ENCODE data around the gene EHMT2. TPM values are rescaled to one million over a fixed set of nuclear protein-coding genes. Genes with fewer than 3 reads are reported as not detected.
"Not testable (repeated sequence)": the region's sequence is repeated elsewhere in the genome, so short reads cannot be mapped to it uniquely, and the experiment has no call there.

The EHMT2 gene
- total RNA-seq, 1 donor from 2014 or later = 46.4 TPM

DNA sequence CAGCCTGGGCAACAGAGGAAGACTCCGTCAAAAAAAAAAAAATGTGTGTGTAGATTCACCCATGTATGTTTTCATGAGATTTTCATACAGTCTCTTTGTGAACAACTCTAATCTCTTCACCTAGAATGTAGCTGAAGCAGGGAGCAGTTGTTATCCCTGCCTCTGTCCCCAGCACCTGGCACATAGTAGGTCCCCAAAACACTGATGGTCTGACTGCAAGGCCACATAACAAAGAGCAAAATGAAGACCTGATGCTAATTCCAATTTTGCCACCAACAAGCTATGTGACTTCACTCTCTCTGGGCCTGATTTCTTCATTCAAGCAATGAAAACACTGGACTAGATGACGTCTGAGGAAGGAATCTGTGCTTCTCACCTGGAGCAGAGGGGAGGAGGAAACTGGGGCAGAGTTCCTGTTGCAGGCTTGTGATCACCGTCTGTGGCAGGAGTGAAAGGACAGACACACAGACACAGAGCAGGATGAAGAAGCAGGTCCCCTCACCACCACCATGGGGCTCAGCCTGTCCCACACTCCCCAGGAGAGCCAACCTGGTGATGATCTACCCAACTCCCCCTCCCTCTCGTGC, 23.3 kb downstream of the EHMT2 start:
- no peak for DNase-seq (ENCODE audit: extremely low read depth, low read depth, low spot score)

DNA sequence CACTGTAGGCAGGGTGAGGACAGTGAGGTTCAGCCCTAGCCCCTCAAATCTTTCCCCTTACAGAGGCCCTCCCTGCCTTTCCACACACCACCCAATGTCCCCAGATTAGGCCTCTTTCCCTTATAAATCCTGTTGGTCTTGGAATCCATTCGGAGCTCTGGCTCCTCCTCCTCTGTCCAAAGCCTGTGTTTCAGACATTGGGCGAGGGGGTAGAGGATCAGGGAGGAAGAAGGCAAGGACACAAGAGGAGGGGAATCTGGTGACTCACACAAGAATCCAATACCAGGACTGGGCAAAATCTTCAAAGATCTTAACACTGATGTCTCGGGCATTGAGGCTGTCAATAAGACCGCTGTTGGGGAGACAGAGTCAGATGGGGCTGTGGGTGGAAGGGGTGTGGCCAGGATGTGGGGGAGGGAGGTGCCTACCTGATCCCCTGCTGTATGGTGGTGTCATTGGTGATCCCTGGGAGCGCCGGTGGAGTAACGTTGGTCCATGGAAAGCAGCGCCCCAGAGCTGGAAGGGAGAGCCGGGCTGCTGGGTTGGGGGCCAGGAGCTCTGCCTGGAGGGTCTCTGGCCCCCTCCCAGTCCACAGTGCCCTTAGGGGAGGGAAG, 26.3 kb downstream of the EHMT2 start:
- no peak for DNase-seq (ENCODE audit: extremely low read depth, low read depth, low spot score)

DNA sequence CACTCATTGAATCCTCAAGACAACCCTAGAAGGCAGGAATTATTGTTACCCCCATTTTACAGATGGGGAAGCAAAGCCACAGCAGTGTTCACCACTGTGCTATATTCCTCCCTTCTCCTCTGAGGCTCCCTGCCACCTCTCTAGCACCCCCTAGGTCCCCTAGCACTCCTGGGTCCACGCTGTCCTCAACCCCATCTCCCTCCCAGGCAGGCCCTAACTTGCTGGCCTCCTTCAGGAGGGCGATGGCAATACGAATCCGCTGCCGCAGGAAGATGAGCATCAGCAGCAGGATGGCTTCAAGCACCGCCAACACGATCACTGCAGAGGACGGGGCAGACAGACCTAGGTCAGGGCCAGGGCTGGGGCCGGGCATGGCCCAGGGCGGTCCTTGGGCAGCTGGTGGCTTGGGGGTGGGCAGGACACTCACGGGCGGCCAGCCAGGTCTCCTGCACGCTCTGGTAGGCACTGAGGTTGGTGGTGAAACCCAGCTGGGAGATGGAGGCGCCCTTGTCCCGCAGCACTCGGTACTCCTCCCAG, 27.0 kb downstream of the EHMT2 start:
- DNase-seq (ENCODE audit: extremely low read depth, low read depth, low spot score) = no peak

DNA sequence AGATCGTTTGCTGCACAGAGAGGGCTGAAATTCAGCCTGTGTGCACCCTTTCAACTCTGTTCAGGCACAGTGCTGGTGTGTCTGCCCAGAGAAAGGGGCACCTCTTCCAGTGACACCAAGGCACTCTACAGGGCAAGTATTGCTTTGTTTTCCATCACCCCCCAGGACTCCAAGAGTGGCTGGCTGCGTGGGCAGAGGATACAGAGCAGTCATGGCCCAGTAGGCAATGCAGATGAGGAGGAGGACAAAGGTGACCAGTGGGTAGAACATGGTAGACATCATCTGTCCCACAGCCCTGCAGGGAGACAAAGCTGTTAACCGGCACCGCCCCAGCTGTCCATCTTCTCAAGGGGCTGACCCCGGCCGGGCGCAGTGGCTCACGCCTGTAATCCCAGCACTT, 28.2 kb downstream of the EHMT2 start:
- no peak for DNase-seq (ENCODE audit: extremely low read depth, low read depth, low spot score)

DNA sequence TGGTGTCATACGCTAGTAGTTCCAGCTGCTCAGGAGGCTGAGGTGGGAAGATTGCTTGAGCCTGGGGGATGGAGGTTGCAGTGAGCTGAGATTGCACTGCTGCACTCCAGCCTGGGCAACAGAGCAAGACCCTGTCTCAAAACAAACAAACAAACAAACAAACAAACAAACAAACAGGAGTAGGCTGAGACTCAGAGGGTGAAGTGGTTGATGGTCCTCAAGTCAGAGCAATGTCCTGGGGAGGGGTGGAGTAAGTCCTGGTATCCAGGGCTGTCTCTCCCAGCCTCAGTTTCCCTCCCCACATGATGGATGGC, 28.9 kb downstream of the EHMT2 start:
- not testable (repeated sequence) for DNase-seq (ENCODE audit: extremely low read depth, low read depth, low spot score)

DNA sequence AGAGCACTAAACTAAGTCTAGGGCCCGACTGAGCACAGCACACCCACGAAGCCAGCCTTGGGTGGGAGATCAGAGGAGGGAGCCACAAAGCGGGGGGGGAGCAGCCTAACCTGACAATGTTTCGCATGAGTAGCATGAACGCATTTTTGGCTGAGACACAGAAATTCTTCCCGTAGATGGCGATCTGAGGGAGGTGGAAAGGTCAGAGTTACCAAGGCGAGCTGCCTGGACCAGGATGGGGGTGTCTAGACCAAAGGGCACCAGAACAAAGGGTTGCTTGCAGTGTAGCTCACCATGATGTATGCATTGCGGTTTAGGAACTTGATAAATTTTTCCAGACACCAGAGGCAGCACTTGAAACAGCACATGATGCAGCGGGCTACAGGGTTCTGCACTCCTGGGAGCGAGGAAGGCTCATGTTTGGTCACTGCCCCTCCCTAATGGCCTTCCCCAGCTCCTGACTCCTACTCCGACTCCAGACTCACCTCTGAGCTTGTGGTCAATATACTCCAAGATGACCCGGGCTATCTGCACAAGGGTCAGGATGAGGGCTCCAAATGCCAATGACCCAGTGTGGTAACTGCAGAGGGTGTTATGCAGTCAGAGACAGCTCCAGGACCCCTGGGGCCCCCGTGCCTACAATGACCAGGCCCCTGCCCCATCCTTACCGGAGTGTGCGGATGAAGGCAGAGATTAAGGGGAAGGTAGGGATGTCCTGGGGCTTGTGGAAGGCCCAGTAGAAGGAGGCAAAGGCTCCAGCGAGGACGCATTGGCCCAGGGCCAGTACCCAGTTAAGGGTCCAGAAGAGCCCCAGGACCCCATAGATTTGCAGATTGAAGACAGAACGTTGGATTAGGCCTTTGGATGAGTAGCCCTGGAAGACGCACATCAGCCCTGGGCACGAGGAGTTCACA, 32.0 kb downstream of the EHMT2 start:
- DNase-seq (ENCODE audit: extremely low read depth, low read depth, low spot score) = no peak

DNA sequence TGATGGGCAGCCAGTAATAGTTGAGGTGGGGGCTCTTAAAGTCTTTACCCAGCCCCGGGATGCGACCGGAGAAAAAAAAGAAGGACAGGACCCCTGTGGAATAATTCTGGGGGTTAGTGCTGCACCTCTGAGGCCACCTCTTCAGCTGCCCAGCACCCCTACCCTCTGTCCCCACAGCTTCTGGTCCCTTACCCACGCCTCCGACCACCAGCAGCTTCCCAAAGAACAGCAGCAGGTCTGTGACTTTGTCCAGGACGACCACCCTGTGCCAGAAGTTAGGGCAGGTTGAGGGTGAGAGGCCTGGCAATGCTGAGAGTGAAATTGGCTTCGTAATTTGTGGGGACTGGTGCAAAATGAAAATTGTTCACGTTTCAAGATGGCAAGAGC, 32.7 kb downstream of the EHMT2 start:
- no peak for DNase-seq (ENCODE audit: extremely low read depth, low read depth, low spot score)

DNA sequence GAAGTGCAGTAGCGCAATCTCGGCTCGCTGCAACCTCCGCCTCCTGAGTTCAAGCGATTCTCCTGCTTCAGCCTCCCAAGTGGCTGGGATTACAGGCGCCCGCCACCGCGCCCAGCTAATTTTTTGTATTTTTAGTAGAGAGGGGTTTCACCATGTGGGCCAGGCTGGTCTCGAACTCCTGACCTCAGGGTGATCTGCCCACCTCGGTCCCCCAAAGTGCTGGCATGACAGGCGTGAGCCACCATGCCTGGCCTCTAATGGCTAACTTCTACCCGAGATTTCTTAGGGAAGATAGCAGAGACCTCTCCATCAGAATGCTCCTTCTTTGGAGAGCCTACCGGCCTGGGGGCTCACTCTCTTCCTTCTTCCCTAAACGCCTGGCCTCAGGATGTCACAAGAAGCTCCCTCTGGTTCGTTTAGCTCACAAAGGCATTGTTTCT, 33.4 kb downstream of the EHMT2 start:
- DNase-seq (ENCODE audit: extremely low read depth, low read depth, low spot score) = not testable (repeated sequence)

DNA sequence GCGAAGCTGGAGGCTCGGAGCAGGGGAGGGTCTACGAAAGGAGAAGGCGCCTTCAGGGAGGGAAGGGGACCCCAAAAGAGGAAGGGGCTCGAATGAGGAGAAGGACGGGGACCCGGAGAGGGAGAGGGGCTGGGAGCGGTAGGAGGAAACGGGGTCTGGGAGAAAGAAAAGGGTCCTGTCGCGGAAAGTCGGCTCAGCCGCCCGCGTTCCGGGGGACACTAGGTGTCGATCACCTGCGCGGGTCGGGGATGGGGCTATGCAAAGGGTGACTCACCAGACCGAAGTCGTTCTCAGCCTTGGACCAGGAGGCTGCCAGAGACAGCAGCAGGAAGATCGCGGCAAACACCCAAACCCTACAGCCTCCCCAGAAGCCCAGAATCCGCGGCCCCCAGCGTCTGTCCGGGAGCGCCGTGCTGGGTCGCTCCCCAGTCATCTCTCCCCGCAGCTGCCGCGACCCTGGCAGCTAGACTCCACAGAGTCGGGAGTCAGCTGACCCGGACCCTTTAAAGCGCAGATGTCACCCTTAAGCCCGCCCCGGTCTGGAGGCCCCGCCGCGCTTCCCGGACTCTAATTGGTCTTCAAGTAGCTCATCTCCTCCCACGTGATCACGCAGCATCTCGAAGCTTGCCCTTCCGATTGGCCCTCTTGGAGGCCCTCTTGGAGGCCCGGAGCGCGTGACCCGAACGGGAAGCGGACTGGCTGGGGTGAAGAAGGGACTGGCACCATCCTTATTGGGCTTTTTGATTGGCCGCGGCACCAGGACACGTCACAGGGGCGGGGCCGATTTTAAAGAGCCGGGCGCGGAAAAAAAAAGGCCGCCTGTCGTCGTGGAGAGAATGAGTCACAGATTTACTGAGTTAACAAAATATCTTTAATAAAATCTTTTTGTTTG, 34.9 kb downstream of the EHMT2 start, which contains the start of gene NEU1:
NEU1 (minus strand) TSS at position 478 of the 892 bp plus-strand sequence; CDS start at position 433, 45 bp downstream.
- DNase-seq (ENCODE audit: extremely low read depth, low read depth, low spot score) = peak; percentile 97

DNA sequence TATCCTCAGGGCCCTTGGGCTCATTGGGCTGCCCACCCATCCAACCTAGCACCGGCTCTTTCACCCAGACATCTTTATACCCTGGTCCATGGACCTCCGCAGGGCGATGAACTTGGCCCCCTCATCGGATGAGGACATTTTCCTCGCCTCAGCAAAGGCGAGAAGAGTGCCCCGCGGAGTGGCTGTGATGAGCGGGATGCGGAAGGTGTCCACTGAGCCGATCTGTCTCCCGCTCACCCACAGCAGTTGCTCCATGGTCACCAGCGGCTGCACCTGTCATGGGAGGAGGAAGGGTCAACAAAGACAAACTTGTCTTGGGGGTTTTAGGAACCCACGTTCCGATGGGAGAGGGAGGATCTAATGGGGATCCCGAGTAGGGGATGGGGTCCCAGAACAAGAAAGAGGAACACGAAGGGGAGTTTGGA, 35.6 kb downstream of the EHMT2 start:
- no peak for DNase-seq (ENCODE audit: extremely low read depth, low read depth, low spot score)

DNA sequence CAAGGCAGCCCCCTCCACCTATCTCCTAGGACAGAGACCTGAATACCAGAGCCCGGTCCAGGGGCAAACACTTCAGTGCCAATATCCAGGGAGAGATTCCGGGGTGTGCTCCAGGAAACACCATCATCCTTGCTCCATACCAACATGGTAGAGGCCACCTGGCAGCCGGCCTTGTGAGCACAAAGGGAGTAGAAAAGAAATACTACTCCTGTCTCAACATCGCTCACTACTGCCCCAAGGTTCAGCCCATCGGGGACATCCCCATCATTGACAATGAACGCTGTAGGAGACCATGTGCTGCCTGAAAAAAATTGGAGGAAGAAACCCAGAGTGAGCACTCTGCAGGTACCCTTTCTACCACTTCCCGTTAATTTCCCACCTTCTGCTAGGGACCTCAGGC, 36.3 kb downstream of the EHMT2 start:
- no peak for DNase-seq (ENCODE audit: extremely low read depth, low read depth, low spot score)

DNA sequence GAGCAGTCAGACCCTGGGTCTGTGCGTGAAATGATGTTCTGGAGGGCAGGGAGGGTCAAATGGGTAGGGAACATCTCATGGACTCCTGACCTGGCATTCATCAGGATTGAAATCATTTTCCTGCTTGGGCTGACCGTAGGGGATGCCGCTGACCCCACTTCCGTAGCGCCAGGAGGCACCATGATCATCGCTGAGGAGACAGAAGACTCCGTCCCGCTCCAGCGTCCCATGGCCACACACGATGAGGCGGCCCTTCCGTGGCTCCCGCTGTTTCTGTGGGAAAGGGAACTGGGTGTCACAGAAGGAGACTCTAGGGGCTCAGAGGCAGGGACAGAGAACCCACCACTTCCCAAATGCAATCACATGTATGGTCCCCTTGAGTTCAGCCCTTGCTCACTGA, 37.1 kb downstream of the EHMT2 start:
- no peak for DNase-seq (ENCODE audit: extremely low read depth, low read depth, low spot score)

DNA sequence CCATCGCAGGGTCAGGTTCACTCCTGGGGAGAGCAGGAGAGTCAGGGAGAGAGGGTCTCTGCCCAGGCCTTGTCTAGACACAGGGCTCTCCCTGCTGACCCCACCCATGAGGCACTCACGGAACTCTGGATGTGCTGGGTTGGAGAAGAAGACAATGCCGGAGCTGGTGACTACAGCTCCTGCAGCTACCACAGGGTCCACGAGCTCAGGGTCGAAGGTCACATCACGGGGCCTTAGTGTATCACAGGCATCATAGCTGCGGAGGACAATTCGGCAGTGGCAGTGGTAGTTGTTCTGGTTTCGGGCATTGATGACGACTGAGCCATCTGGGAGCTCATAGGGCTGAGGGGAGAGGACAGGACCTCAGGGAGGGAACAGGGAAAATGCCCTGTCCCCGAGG, 37.6 kb downstream of the EHMT2 start:
- DNase-seq (ENCODE audit: extremely low read depth, low read depth, low spot score) = no peak

DNA sequence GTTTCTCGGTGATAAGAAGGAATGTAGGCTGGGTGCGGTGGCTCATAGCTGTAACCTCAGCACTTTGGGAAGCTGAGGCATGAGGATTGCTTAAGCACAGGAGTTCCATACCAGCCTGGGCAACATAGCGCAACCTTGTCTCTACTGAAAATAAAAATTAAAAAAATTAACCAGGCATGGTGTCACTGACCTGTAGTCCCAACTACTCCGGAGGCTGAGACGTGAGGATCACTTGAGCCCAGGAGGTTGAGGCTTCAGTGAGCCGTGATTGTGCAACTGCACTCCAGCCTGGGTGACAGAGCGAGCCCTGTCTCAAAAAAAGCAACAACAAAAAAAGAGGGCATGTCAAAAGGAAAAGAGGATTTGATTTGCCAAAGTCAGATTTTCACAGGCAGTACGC, 38.8 kb downstream of the EHMT2 start:
- no peak for DNase-seq (ENCODE audit: extremely low read depth, low read depth, low spot score)

DNA sequence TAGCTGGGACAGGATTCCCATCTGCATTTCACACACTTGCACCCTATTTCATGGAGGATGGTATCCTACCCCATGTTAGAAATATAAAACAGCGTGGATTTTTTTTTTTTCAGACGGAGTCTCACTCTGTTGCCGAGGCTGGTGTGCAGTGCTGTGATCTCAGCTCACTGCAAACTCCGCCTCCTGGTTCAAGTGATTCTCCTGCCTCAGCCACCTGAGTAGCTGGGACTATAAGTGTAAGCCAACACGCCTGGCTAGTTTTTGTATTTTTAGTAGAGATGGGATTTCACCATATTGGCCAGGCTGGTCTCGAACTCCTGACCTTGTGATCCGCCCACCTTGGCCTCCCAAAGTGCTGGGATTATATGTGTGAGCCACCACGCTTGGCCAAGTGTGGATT, 39.7 kb downstream of the EHMT2 start:
- not testable (repeated sequence) for DNase-seq (ENCODE audit: extremely low read depth, low read depth, low spot score)

DNA sequence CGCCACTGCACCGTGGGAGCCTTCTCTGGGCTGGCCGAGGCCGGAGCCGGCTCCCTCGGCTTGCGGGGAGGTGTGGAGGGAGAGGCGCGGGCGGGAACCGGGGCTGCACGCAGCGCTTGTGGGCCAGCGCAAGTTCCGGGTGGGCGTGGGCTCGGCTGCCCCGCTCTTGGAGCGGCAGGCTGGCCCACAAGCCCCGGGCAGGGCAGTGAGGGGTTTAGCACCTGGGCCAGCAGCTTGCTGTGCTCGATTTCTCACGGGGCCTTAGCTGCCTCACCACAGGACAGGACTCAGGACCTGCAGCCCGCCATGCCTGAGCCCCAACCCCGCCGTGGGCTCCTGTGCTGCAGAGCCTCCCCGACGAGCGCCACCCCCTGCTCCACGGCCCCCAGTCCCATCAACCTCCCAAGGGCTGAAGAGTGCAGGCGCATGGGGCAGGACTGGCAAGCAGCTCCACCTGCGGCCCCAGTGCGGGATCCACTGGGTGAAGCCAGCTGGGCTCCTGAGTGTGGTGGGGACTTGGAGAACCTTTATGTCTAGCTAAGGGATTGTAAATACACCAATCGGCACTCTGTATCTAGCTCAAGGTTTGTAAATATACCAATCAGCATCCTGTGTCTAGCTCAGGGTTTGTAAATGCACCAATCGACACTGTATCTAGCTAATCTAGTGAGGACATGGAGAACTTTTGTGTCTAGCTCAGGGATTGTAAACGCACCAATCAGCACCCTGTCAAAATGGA, 45.3 kb downstream of the EHMT2 start:
- DNase-seq (ENCODE audit: extremely low read depth, low read depth, low spot score) = not testable (repeated sequence)

DNA sequence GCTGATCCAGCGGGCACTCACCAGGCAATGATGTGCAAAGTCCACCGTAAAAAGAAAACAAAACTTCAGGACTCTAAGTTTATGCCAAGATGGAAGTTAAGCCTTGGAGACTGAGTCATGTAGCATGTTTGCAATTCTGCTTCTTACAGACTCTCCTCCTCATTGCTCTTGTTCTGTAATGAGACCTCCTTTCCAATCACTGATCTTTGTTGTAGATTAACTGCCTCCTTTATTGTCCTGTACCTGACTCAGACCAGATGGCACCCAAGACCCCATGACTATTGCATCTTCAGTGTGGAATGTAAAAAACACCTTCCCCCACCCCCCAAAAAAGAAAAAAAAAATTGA, 46.0 kb downstream of the EHMT2 start:
- DNase-seq (ENCODE audit: extremely low read depth, low read depth, low spot score) = no peak

DNA sequence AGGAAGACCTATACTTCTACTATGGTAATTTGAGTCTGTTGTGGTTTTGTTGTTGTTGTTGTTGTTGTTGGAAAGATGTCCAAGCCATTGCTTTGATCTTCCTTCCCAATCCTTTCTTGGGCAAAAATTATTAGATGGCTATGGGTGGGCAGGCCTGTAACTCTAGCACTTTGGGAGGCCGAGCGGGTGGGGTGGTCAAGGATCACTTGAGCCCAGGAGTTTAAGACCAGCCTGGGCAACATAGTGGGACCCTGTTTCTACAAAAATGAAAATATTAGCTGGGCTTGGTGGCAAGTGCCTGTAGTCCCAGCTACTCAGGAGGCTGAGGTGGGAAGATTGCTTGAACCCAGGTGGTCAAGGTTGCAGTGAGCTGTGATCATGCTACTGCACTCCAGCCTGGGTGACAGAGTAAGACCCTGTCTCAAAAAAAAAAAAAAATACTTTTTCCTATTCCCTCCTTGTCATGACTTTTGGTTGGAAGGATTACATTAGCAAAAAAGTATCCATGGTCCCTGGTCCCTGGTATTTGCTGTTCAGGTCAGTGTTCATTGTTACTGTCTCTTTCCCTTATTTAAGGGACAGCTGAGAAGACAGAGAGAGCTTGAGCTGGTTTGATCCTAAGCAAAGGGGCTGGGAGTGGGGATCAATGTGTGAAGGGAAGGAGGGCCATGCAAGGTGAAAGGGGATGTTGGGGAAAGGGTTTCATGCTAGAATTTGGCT, 46.6 kb downstream of the EHMT2 start:
- DNase-seq (ENCODE audit: extremely low read depth, low read depth, low spot score) = no peak

DNA sequence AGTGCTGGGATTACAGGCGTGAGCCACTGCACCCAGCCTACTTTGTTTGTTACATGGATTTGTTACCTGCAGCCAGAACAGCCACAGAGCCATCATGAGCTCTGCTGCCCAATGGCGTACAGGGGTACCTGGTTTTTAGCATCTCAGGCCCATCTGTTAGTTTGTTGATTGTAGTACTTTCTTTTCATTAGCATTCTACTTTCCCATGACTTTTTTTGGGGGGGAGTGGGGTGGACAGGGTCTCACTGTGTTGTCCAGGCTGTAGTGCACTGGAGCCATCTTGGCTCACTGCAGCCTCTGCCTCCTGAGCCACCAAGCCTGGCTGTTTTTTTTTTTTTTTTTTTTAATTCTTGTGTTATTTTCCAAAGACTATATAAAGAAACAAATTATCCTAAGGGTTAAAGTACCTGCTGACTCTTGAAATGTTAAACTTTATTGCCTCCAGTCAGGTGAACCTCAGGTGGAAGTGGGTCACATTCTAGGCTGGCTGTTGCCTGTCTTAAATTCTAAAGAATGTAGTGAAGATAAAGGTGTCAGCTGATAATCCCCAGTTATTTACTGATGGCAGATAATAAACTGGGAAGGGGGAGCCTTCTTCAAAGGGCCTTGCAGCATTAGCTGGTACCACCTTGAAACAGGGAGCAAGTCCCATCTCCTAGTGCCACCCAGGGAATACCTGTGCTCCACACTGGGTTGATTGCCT, 50.1 kb downstream of the EHMT2 start:
- no peak for DNase-seq (ENCODE audit: extremely low read depth, low read depth, low spot score)
